ENCODE data around the gene PNMT. TPM values are rescaled to one million over a fixed set of nuclear protein-coding genes. Genes with fewer than 3 reads are reported as not detected.

PNMT gene
- total and polyA plus RNA-seq, 2 of the 8 experiments (the other 6 are each of a cell fraction or from before 2014, with no cell fraction given), result 5.6 to 10.9 TPM

DNA sequence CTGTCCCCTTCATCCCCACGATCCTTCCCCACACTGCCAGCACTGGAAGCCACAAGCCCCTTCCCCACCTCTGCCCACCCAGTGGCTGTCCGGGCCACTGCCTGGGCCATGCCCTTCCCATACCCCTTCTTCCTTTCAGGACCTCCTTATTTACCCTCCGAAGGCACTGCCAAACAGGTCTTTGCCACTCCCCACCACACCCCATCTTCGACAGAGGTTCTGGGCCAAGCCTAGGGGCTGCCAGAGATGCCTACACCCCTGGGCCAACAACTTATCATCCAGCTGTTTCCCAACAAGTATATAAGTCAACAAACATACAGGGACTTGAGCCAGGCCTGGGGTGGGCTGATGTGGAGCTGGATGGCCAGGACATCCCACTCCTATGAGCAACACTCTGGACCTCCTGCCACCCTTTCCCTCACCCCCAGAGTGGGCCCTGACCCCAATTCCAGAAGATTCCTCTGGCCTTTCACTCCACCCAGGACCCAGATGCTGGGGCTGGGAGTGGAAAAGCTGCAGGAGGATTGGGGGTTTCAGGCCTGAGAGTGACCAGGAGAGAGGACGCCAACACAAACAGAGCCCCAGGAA lies 43.0 kb upstream of the PNMT start:
- POLR2A ChIA-PET (ENCODE audit: partially characterized antibody), result interaction anchor here (0.7 to 2.6 kb wide), 13 partner anchors 8 to 156 kb away, joined by 3 to 9 read pairs (median 3); partner anchors contain the start of genes ERBB2 and PNMT
- Histone ChIP-seq H3K23me2 (ENCODE audit: low read depth, low read length) (peaks cover 12% of the 10 kb centered on the region), H2AK5ac (ENCODE audit: low read depth, low read length) (no peak overlapping the region), H3K14ac (ENCODE audit: insufficient read length) (no peak overlapping the region), H3K4me1 (replicated peaks in 1 of 4; ENCODE audit: control insufficient read depth in 3 of 4, insufficient read depth in 4 of 4, low read length in 3 of 4) (peaks cover 4 to 38% (median 29%) of the 10 kb centered on the region in 4 experiments), H3K27me3 (replicated peaks in 1 of 4; ENCODE audit: control insufficient read depth in 3 of 4, extremely low read depth in 1 of 4, insufficient read depth in 3 of 4, low read length in 3 of 4) (peaks cover 2 to 44% (median 36%) of the 10 kb centered on the region in 4 experiments), H2BK120ac (replicated peaks; ENCODE audit: low read depth, low read length) (peak overlapping the region; percentile 38), H2BK20ac (ENCODE audit: low read length) (0 out of 2 replicates have a peak overlapping the region, but pooled peaks have one; percentile 90), H3K18ac (ENCODE audit: extremely low read depth, low read length) (peak overlapping the region; percentile 48; the same call in 1 of the 2 replicates), H2BK12ac (ENCODE audit: low read depth, low read length) (peak overlapping the region; percentile 94; the same call in 1 of the 2 replicates), H2AFZ (ENCODE audit: low read length) (no peak overlapping the region), H3K27ac (ENCODE audit: low read depth, low read length) (no peak overlapping the region), H4K20me1 (replicated peaks in 1 of 2; ENCODE audit: control insufficient read depth in 1 of 2, insufficient read depth in 2 of 2, low read length in 2 of 2) (peaks cover 0 to 1% of the 10 kb centered on the region in 2 experiments), H3K36me3 (ENCODE audit: control insufficient read depth in 2 of 4, insufficient read depth in 4 of 4, low read length in 3 of 4) (no peaks in the 10 kb centered on the region), H4K8ac (ENCODE audit: extremely low read depth, insufficient read depth, low read length) (peak overlapping the region; percentile 29; the same call in 1 of the 2 replicates), H3K4ac (replicated peaks; ENCODE audit: insufficient read length, low read depth, low read length) (peak overlapping the region; percentile 59), H2BK15ac (ENCODE audit: low read length) (peak overlapping the region; percentile 61; the same call in 1 of the 2 replicates), H4K91ac (replicated peaks; ENCODE audit: insufficient read length, low read length) (peak overlapping the region; percentile 69), H3K79me1 (ENCODE audit: low read depth, low read length) (0 out of 2 replicates have a peak, but pooled peaks cover 2% of the 10 kb centered on the region), H3K9ac (replicated peaks in 1 of 4; ENCODE audit: extremely low read depth in 1 of 4, low read depth in 3 of 4, low read length in 3 of 4) (no peak overlapping the region), H4K5ac (ENCODE audit: insufficient read length, low read depth, low read length) (no peak overlapping the region), H3K4me3 (ENCODE audit: extremely low read depth in 1 of 4, insufficient read depth in 2 of 4, low read depth in 3 of 4, low read length in 4 of 4) (no peak overlapping the region), H3K79me2 (ENCODE audit: control insufficient read depth in 1 of 2, insufficient read depth in 2 of 2, low read length in 2 of 2) (no peaks in the 10 kb centered on the region), H2BK5ac (ENCODE audit: low read depth, low read length) (peak overlapping the region; percentile 60; the same call in 1 of the 2 replicates), H3K4me2 (ENCODE audit: insufficient read depth in 1 of 2, low read depth in 2 of 2, low read length in 2 of 2) (no peak overlapping the region; a peak in 1 of 4 replicates), H3K56ac (replicated peaks; ENCODE audit: insufficient read length, low read depth, low read length) (no peak overlapping the region), H3K9me3 (ENCODE audit: insufficient read depth in 2 of 2, low read depth in 1 of 2, low read length in 1 of 2) (no peaks in the 10 kb centered on the region), H3K23ac (ENCODE audit: insufficient read length) (no peak overlapping the region)
- WGBS, 2 experiments (ENCODE audit: extremely low coverage in 1 of 2, insufficient coverage in 1 of 2, insufficient read length in 1 of 2, insufficient replicate concordance in 2 of 2, low coverage in 1 of 2, low lambda C conversion rate in 2 of 2, missing lambda C conversion rate in 1 of 2), result 63% methylated on average over 5 of the region's 5 CpGs; no CpG with 5 or more reads in 1 of the 2 experiments
- no peak for FAIRE-seq
- CTCF ChIA-PET (ENCODE audit: partially characterized antibody), result interaction anchor here (0.6 to 49.2 kb wide), 10 partner anchors 2 to 324 kb away, joined by 5 to 1885 read pairs (median 121); partner anchors contain the start of genes ERBB2, NEUROD2, PGAP3 and PNMT
- no peak for DNase-seq (ENCODE audit: low read depth in 1 of 2, low spot score in 2 of 2)
- TF ChIP-seq SUZ12 (IDR thresholded peaks at IDR 0.05; ENCODE audit: low read length) (no peak), HDAC6 (IDR thresholded peaks at IDR 0.05; ENCODE audit: low read depth, low read length) (no peak)
